Stimulated activated CD4-positive, alpha-beta T cell treated with anti-CD3 and anti-CD28 coated beads, Interleukin-4, amount 100 ng/mL, for 4 hours (primary cell): ENCODE data around the gene CEACAM19.
"Not testable (repeated sequence)": the region's sequence is repeated elsewhere in the genome, so short reads cannot be mapped to it uniquely, and the experiment has no call there.

ENCODE experiments used
- DNase-seq, 2 experiments: peaks; one replicate each; pipeline ENCODE4 v3.0.0-alpha.2; 2020

The CEACAM19 gene

GRCh38 chr19:44671400-44671799 lies at the start of gene CEACAM19:
CEACAM19 (plus strand) TSS chr19:44671482; CDS start chr19:44671932, 450 bp downstream.
- DNase-seq, result no peak

- DNase-seq, result no peak
Observed at GRCh38 chr19:44623080-44623479, 48.2 kb upstream of the CEACAM19 start.

GRCh38 chr19:44623626-44624025 lies 47.7 kb upstream of the CEACAM19 start:
- no peak for DNase-seq

- no peak for DNase-seq
Observed at GRCh38 chr19:44624840-44625354, 46.4 kb upstream of the CEACAM19 start.

- DNase-seq, result not testable (repeated sequence)
Observed at GRCh38 chr19:44625637-44626036, 45.6 kb upstream of the CEACAM19 start.

- no peak for DNase-seq
Observed at GRCh38 chr19:44626048-44626624, 45.1 kb upstream of the CEACAM19 start.

- DNase-seq, result no peak
Observed at GRCh38 chr19:44627631-44628030, 43.7 kb upstream of the CEACAM19 start.

GRCh38 chr19:44628793-44629192 lies 42.5 kb upstream of the CEACAM19 start:
- DNase-seq, result no peak

GRCh38 chr19:44631611-44632010 lies 39.7 kb upstream of the CEACAM19 start:
- DNase-seq, result not testable (repeated sequence)

- not testable (repeated sequence) for DNase-seq
Observed at GRCh38 chr19:44634058-44634457, 37.2 kb upstream of the CEACAM19 start.

- no peak for DNase-seq
Observed at GRCh38 chr19:44634785-44635184, 36.5 kb upstream of the CEACAM19 start.

- no peak for DNase-seq
Observed at GRCh38 chr19:44635581-44636438, 35.5 kb upstream of the CEACAM19 start.

GRCh38 chr19:44636439-44637389 lies 34.6 kb upstream of the CEACAM19 start:
- no peak for DNase-seq

- no peak for DNase-seq
Observed at GRCh38 chr19:44637390-44637764, 33.9 kb upstream of the CEACAM19 start.

- no peak for DNase-seq
Observed at GRCh38 chr19:44640518-44640917, 30.8 kb upstream of the CEACAM19 start.

- no peak for DNase-seq
Observed at GRCh38 chr19:44641501-44642265, 29.6 kb upstream of the CEACAM19 start.

- DNase-seq, result no peak
Observed at GRCh38 chr19:44642377-44642776, 28.9 kb upstream of the CEACAM19 start.

GRCh38 chr19:44643605-44644401 lies 27.5 kb upstream of the CEACAM19 start, which contains the start of gene PVR:
PVR (plus strand) TSS chr19:44643910; CDS start chr19:44644097, 187 bp downstream.
- DNase-seq, result peak; percentile 43 to 53

GRCh38 chr19:44644402-44645016 lies 26.8 kb upstream of the CEACAM19 start:
- no peak for DNase-seq

- no peak for DNase-seq
Observed at GRCh38 chr19:44645407-44646048, 25.8 kb upstream of the CEACAM19 start.
